Measurements from ENCODE around the gene PRKAR1A.

GRCh38 chr17:68501074-68501473 lies 11.2 kb upstream of the PRKAR1A start:
- TF ChIP-seq CTCF (IDR thresholded peaks at IDR 0.05): no peak
- TF ChIP-seq POLR2A (IDR thresholded peaks at IDR 0.05): no peak
